Muscle of arm (tissue), 12 donors: ENCODE results near the gene VIPR2. TPM values are rescaled to one million over a fixed set of nuclear protein-coding genes. Genes with fewer than 3 reads are reported as not detected.
"Not testable (repeated sequence)": the region's sequence is repeated elsewhere in the genome, so short reads cannot be mapped to it uniquely, and the experiment has no call there.

ENCODE experiments used
- DNase-seq: peaks from one replicate; pipeline ENCODE4 v3.0.0-alpha.2; 2013
- polyA plus RNA-seq, 12 donors: library from polyadenylated mRNA; unstranded; fragments of 120-200 nt; gene quantifications; one replicate each; pipeline ENCODE4 v1.2.1, GENCODE V29; 2013; ENCODE audit not compliant: insufficient read length in 12 of 12

The VIPR2 gene
- polyA plus RNA-seq, 12 donors: 5.2 to 11.6 (median 9.0) TPM; not detected in 1

GRCh38 chr7:159012353-159013069 is 132.2 kb downstream of the VIPR2 start:
- no peak for DNase-seq

- no peak for DNase-seq
These were observed 133.0 kb downstream of the VIPR2 start for GRCh38 chr7:159011722-159012022.

- no peak for DNase-seq
These were observed 133.5 kb downstream of the VIPR2 start for GRCh38 chr7:159010937-159011721.

- DNase-seq: no peak
These were observed 134.3 kb downstream of the VIPR2 start for GRCh38 chr7:159010411-159010810.

GRCh38 chr7:159009951-159010350 is 134.7 kb downstream of the VIPR2 start:
- DNase-seq: no peak

- DNase-seq: no peak
These were observed 136.2 kb downstream of the VIPR2 start for GRCh38 chr7:159008417-159008816.

- no peak for DNase-seq
These were observed 136.7 kb downstream of the VIPR2 start for GRCh38 chr7:159007996-159008389.

- no peak for DNase-seq
These were observed 137.2 kb downstream of the VIPR2 start for GRCh38 chr7:159007364-159007995.

- no peak for DNase-seq
These were observed 138.0 kb downstream of the VIPR2 start for GRCh38 chr7:159006610-159007130.

GRCh38 chr7:159006022-159006609 is 138.6 kb downstream of the VIPR2 start:
- DNase-seq: not testable (repeated sequence)

- DNase-seq: no peak
These were observed 139.0 kb downstream of the VIPR2 start for GRCh38 chr7:159005618-159006017.

GRCh38 chr7:159004411-159004810 is 140.3 kb downstream of the VIPR2 start:
- DNase-seq: no peak

- DNase-seq: no peak
These were observed 142.9 kb downstream of the VIPR2 start for GRCh38 chr7:159001811-159002210.

GRCh38 chr7:159000859-159001435 is 143.7 kb downstream of the VIPR2 start:
- no peak for DNase-seq

- DNase-seq: no peak
These were observed 144.6 kb downstream of the VIPR2 start for GRCh38 chr7:159000070-159000469.

- no peak for DNase-seq
These were observed 145.2 kb downstream of the VIPR2 start for GRCh38 chr7:158999496-158999895.

- not testable (repeated sequence) for DNase-seq
These were observed 146.4 kb downstream of the VIPR2 start for GRCh38 chr7:158998261-158998660.

GRCh38 chr7:158997471-158997870 is 147.2 kb downstream of the VIPR2 start:
- no peak for DNase-seq

- no peak for DNase-seq
These were observed 147.6 kb downstream of the VIPR2 start for GRCh38 chr7:158997110-158997453.

- DNase-seq: no peak
These were observed 148.2 kb downstream of the VIPR2 start for GRCh38 chr7:158996214-158997109.

- no peak for DNase-seq
These were observed 149.2 kb downstream of the VIPR2 start for GRCh38 chr7:158995514-158995913.
